Lung (tissue), 12 donors: Measurements from ENCODE around the gene KLF16. TPM values are rescaled to one million over a fixed set of nuclear protein-coding genes. Genes with fewer than 3 reads are reported as not detected.

Experiments used
- ATAC-seq: fragments of 200-7000 bp; cut with Tn5 transposase; one replicate; pipeline ENCODE4 v1.9.1; 2020; ENCODE audit warnings: moderate number of reproducible peaks; ENCODE audit not compliant: insufficient read depth, low FRiP score
- DNase-seq, 3 donors: peaks; one replicate each; pipeline ENCODE4 v3.0.0-alpha.2; 2013 to 2017
- H3K27ac ChIP-seq, 2 donors: one replicate each; pipeline ENCODE4 v1.5.1; 2013; ENCODE audit warnings: mild to moderate bottlenecking in 2 of 2, moderate library complexity in 2 of 2, control low read depth in 1 of 2, inconsistent platforms in 1 of 2, low read depth in 1 of 2, low read length in 1 of 2
- H3K27me3 ChIP-seq, 3 donors: one replicate each; pipeline ENCODE4 v1.5.1; 2013; ENCODE audit warnings: low read length in 2 of 3; ENCODE audit not compliant: control insufficient read depth in 3 of 3, insufficient read depth in 3 of 3
- H3K36me3 ChIP-seq, 4 donors: one replicate each; pipeline ENCODE4 v1.5.1; 2013; ENCODE audit warnings: low read length in 4 of 4, mild to moderate bottlenecking in 1 of 4, moderate library complexity in 1 of 4; ENCODE audit not compliant: control insufficient read depth in 4 of 4, insufficient read depth in 4 of 4
- H3K4me1 ChIP-seq, 5 donors: one replicate each; pipeline ENCODE4 v1.5.1; 2013; ENCODE audit warnings: low read length in 5 of 5, mild to moderate bottlenecking in 2 of 5, moderate library complexity in 1 of 5; ENCODE audit not compliant: control insufficient read depth in 5 of 5, insufficient read depth in 5 of 5
- H3K4me3 ChIP-seq: one replicate; pipeline ENCODE4 v1.5.1; 2013; ENCODE audit warnings: mild to moderate bottlenecking, control low read depth, moderate library complexity
- H3K9ac ChIP-seq, 2 donors: one replicate each; pipeline ENCODE4 v1.5.1; 2013; ENCODE audit warnings: low read length in 2 of 2, control low read depth in 1 of 2; ENCODE audit not compliant: insufficient read depth in 1 of 2
- H3K9me3 ChIP-seq, 4 donors: one replicate each; pipeline ENCODE4 v1.5.1; 2013; ENCODE audit warnings: low read length in 3 of 4, mild to moderate bottlenecking in 1 of 4, moderate library complexity in 1 of 4; ENCODE audit not compliant: control insufficient read depth in 4 of 4, insufficient read depth in 3 of 4
- WGBS, 2 donors: extraction: QIAGEN DNeasy Blood & Tissue Kit; methylation state at CpG; one replicate each; pipeline ENCODE4 v1.1.7; 2013; 5-methylcytosine and 5-hydroxymethylcytosine counted together
- polyA plus RNA-seq, 2 donors: library from polyadenylated mRNA; stranded (reverse); fragments of 200-250 nt; gene quantifications; one replicate each; pipeline ENCODE4 v1.2.1, GENCODE V29; 2013
- total RNA-seq, 2 donors: library from RNA; depleted of rRNA in 1 of 2; stranded (reverse); fragments of >200 nt in 1 of 2; gene quantifications; one replicate each; pipeline ENCODE4 v1.2.1, GENCODE V29; 2014 to 2021
- TF ChIP-seq, protein P1 (sequence below): IDR thresholded peaks from 2 replicates; pipeline ENCODE4 v1.5.1; 2012; ENCODE audit warnings: mild to moderate bottlenecking; ENCODE audit errors: control extremely low read depth, extremely low read depth
- donor health status: control.
- donor health status: control.
- donor health status: Bipolar disorder and iron deficiency.
- donor health status: healthy.
- donor health status: DM: yes; HTN: yes; CAD: no.

The KLF16 gene
- total and polyA plus RNA-seq, 4 donors: 3.3 to 25.6 (median 15.8) TPM

GRCh38 chr19:1853295-1854038, 9.9 kb downstream of the KLF16 start:
- H3K9ac ChIP-seq: no peak overlapping the region
- DNase-seq (peak in 2 of 3 donors; percentile 57 to 71), ATAC-seq (peak; percentile 34)
- TF ChIP-seq, protein P1, sequence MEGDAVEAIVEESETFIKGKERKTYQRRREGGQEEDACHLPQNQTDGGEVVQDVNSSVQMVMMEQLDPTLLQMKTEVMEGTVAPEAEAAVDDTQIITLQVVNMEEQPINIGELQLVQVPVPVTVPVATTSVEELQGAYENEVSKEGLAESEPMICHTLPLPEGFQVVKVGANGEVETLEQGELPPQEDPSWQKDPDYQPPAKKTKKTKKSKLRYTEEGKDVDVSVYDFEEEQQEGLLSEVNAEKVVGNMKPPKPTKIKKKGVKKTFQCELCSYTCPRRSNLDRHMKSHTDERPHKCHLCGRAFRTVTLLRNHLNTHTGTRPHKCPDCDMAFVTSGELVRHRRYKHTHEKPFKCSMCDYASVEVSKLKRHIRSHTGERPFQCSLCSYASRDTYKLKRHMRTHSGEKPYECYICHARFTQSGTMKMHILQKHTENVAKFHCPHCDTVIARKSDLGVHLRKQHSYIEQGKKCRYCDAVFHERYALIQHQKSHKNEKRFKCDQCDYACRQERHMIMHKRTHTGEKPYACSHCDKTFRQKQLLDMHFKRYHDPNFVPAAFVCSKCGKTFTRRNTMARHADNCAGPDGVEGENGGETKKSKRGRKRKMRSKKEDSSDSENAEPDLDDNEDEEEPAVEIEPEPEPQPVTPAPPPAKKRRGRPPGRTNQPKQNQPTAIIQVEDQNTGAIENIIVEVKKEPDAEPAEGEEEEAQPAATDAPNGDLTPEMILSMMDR: peak; percentile 73
- H3K27me3 ChIP-seq: no peaks in the 10 kb centered on the region
- H3K9me3 ChIP-seq: no peaks in the 10 kb centered on the region
- 33 to 34% methylated on average over 26 to 27 of the region's 27 CpGs for WGBS, 2 donors
- no peak overlapping the region for H3K27ac ChIP-seq
- H3K36me3 ChIP-seq: peaks cover 0 to 6% (median 0%) of the 10 kb centered on the region in 4 donors
- peaks cover 0 to 57% (median 37%) of the 10 kb centered on the region in 5 donors for H3K4me1 ChIP-seq
- no peak overlapping the region for H3K4me3 ChIP-seq

GRCh38 chr19:1852581-1853128, 10.7 kb downstream of the KLF16 start:
- DNase-seq (no peak), ATAC-seq (no peak)
- H3K27ac ChIP-seq: no peak overlapping the region

GRCh38 chr19:1851654-1852580, 11.5 kb downstream of the KLF16 start:
- DNase-seq (peak; percentile 78 to 80 (median 79)), ATAC-seq (no peak)
- TF ChIP-seq, protein P1: no peak
- Histone ChIP-seq H3K9me3 (no peaks in the 10 kb centered on the region), H3K4me1 (peaks cover 4 to 57% (median 36%) of the 10 kb centered on the region in 5 donors), H3K27ac (no peak overlapping the region), H3K4me3 (no peak overlapping the region), H3K9ac (no peak overlapping the region), H3K27me3 (no peaks in the 10 kb centered on the region), H3K36me3 (peaks cover 0 to 6% (median 0%) of the 10 kb centered on the region in 4 donors)
- WGBS, 2 donors: 11 to 27% methylated on average over 62 to 66 of the region's 66 CpGs

More at GRCh38 chr19:1852581-1853128, 10.7 kb downstream of the KLF16 start:
- Histone ChIP-seq H3K9ac (no peak overlapping the region), H3K27me3 (no peaks in the 10 kb centered on the region), H3K36me3 (peaks cover 0 to 6% (median 0%) of the 10 kb centered on the region in 4 donors), H3K9me3 (no peaks in the 10 kb centered on the region), H3K4me1 (peaks cover 0 to 52% (median 35%) of the 10 kb centered on the region in 5 donors), H3K4me3 (no peak overlapping the region)
- 64 to 71% methylated on average over 9 of the region's 9 CpGs for WGBS, 2 donors
- TF ChIP-seq, protein P1: no peak
